Ramos (cell line): ENCODE measurements around the gene PANK4.
"Not testable (repeated sequence)": the region's sequence is repeated elsewhere in the genome, so short reads cannot be mapped to it uniquely, and the experiment has no call there.

Experiments used
- in situ Hi-C: fragments of 300-500 bp; cut with MboI; formaldehyde crosslinking; loops from one replicate; pipeline ENCODE4 v1.14.3; 2022; ENCODE audit warnings: low sequenced_read_pairs; ENCODE audit not compliant: unreplicated experiment

Gene PANK4

GRCh38 chr1:2469103-2469940, 57.1 kb downstream of the PANK4 start:
- in situ Hi-C loops = no loop called here

GRCh38 chr1:2468540-2468939, 57.9 kb downstream of the PANK4 start:
- in situ Hi-C loops = no loop called here

- in situ Hi-C loops = no loop called here
Measured at GRCh38 chr1:2468041-2468472, 58.3 kb downstream of the PANK4 start.

GRCh38 chr1:2466958-2467554, 59.3 kb downstream of the PANK4 start:
- in situ Hi-C loops = no loop called here

- in situ Hi-C loops = no loop called here
Measured at GRCh38 chr1:2466270-2466665, 60.1 kb downstream of the PANK4 start.

DNA sequence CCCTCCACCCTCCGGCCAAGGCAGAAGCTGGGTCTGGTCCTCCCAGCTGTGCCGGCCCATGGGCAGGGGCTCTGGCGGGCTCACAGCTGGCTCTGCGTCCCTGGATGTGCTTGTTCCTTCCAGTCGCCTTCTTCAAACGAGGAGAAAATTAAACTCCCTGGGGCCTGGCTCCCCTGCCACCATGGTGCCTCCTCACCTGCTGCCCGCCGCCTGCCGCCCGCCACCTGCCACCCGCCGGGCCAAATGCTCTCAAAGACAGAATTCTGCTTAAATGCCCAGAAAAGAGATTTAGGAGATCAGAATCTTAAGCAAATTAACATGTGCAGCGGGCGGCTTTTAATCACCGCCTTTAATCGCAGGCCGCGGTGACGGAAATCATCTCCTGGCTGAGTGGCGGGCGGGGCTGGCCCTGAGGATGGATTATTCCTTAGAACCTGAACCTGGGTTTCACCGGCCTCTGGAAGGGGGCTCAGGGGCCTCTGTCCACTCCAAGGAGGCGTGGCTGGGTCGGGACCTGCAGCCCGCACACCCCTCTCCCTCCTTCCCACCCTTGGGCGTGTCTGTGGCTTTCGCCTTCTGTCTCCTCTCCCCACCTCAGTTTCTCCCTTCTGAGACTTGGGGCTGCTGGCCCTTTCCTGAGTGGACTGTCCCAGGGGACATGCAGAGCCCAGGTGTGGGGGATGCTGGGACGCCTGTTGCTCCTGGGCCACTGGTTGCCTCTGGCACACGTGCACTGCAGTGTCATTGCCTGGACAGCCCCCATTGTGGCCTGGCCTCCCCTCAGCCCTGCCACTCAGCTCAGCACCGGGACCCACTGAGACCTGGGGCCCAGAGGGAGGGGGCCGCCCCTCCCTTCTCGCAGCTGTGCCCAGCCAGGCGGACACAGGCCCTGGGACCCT, 60.8 kb downstream of the PANK4 start:
- in situ Hi-C loops = no loop called here

DNA sequence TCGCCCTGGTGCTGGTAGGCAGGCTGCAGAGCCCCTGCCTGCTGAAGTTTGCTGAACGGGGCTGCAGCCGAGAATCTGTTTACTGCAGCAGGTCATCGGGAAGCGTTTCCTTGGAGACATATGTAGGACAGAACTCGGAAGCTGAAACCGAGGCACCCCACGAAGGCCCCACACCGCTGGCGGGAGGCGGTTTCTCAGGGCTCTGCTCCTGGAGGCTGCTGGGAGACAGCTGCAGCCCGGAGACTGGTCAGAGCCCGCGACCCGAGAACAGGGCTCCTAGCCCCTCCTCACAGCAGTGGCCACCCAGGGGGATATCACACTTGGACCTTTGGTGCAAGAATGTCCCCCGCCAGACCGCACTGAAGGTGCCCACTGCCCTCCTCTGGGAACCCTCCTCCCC, 63.0 kb downstream of the PANK4 start:
- in situ Hi-C loops = no loop called here

GRCh38 chr1:2462819-2463218, 63.6 kb downstream of the PANK4 start:
- in situ Hi-C loops = no loop called here

DNA sequence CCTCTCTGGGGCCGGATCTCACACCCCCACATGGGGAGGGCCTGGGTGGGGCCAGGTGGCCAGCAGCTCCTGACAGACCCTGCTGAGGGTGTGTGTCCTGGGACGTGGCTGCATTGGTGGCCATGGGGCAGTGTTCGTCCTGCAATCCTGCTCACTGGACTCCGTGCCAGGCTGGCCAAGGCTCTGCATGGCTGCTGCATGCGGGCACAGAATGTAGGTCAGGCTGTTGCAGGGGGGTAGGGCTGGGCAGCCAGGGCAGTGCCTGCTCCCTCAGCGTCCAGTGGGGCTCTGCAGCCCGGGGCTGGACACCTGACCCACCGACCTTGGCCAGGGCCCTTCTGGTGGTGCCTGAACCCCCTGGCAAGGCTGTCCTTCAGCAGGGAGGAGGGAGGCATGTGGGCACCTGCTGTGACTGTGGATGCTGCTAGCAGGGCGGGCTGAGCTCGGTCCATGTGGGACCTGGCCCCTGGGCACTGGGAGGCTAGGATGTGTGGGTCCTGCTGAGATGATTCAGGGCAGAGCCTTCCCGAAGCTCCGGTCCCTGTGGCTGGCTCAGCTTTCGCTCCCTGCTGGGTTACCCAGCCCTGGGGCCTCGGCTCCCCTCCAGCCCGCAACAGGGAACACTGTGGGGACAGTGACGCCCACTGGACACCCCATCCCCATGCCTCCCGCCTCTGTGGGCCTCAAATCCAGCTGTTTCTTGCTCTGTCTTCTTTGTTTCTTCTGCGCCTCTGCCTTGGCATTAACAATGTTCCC, 65.2 kb downstream of the PANK4 start:
- in situ Hi-C loops = no loop called here

DNA sequence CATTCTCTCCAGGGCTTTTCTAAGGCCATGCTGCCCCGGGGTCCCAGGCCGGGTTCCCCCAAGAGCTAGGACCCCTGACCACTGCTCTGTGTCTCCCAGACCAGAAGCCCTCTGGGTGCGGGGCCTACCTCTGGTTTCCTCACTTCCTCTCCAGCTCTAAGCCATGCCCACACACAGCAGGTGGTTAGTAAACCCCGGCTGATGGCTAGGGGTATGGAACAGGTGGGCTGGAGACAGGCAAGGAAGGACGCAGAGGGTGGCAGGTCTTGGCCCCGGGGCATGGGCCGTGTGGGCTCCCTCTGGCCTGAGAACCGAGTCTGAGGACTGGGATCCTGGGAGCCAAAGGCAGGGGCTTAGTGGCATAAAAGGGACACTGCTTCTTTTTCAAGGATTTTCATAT, 66.2 kb downstream of the PANK4 start:
- in situ Hi-C loops = no loop called here

DNA sequence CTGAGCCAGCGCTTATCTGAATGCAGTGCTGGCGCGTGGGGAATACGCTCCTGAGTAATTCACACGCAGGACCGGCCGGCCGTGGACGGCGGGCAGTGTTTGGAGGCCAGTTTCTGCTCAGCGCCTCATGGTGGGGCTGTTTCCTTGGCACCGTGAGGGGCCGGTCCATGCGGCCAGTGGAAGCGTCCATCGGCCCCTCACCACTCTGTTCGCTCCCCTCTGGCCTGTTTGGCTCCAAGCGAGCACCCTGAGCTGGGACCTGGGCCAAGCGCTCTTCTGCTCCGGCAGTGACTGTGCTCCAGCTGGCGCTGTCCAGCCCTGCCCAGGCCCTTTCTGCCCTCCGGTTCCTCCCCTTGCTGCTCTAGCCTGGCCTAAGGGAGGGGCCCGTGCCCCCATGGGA, 66.6 kb downstream of the PANK4 start:
- in situ Hi-C loops = no loop called here

GRCh38 chr1:2459102-2459753, 67.2 kb downstream of the PANK4 start:
- in situ Hi-C loops = not testable (repeated sequence)

DNA sequence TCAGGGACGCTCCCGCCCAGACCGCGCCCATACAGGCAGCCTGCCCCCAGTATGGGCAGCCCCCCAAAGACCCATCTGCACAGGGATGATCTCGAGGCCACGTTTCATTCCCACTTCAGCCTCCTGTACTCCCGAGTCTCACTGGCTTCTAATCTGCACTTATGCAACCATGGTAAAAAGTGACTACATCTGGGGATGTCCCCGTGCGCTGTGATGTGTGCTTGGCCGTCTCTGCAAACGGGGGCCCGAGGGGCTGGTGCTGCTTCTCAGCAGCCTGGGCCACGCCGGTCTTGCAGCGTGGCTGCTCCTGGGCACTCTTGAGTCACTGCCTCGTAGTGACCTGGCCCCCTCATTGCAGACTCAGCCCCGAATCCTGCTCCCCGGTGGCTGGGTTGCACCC, 67.7 kb downstream of the PANK4 start:
- in situ Hi-C loops = no loop called here
